ENCODE data around the gene PALM3. TPM values are rescaled to one million over a fixed set of nuclear protein-coding genes. Genes with fewer than 3 reads are reported as not detected.
A peak's percentile ranks its signal among the peaks of the same experiment; 100 is the strongest.
"Not testable (repeated sequence)": the region's sequence is repeated elsewhere in the genome, so short reads cannot be mapped to it uniquely, and the experiment has no call there.

The PALM3 gene
- total and polyA plus RNA-seq, 2 donors = 0.18 TPM; not detected in 1

DNA sequence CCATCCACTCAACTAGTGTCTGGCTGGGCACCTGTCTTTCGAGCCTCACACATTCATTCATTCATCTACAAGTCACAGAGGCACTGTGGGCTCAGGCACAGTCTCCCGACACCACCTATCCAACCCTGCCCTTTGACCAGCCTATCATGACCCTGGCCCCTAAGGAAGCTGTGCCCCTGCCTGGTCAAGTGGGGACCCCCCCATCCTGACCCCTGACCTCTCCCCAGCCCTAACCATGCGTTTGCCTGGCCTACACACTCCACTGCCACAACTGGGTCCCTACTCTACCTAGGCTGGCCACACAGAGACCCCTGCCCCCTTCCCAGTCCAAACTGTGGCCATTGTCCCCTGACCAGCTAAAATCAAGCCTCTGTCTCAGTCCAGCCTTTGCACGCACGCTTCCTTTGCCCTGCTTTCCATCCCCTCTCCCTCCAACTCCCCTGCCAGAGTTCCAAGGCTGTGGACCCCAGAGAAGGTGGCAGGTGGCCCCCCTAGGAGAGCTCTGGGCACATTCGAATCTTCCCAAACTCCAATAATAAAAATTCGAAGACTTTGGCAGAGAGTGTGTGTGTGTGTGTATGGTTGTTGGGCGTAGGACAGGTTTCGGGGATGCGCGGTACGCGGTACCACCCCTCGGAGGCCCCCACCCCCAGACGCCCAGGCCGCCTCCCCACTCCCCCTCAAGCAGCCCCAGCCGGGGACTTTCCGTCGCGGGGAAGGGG lies 30.7 kb downstream of the PALM3 start:
- 26% methylated on average over 20 of the region's 20 CpGs for WGBS
- no peak for DNase-seq (ENCODE audit: low read depth in 6 of 9, low spot score in 9 of 9)
- Histone ChIP-seq H3K4me1 (ENCODE audit: control insufficient read depth in 2 of 2, insufficient read depth in 2 of 2, low read length in 2 of 2) (peaks cover 0 to 16% of the 10 kb centered on the region in 2 donors), H3K27ac (ENCODE audit: low read depth in 1 of 2, low read length in 1 of 2) (peak overlapping the region; percentile 47 to 64), H3K4me3 (ENCODE audit: low read length in 2 of 2) (peak overlapping the region; percentile 68 to 85), H3K27me3 (ENCODE audit: control insufficient read depth in 2 of 2, insufficient read depth in 1 of 2, low read length in 1 of 2) (peaks cover 0 to 12% of the 10 kb centered on the region in 2 donors), H3K9me3 (ENCODE audit: control insufficient read depth in 2 of 2, insufficient read depth in 1 of 2, low read length in 1 of 2) (no peaks in the 10 kb centered on the region), H3K36me3 (ENCODE audit: control insufficient read depth in 2 of 2, insufficient read depth in 2 of 2, low read length in 1 of 2) (peaks cover 0 to 7% of the 10 kb centered on the region in 2 donors)

DNA sequence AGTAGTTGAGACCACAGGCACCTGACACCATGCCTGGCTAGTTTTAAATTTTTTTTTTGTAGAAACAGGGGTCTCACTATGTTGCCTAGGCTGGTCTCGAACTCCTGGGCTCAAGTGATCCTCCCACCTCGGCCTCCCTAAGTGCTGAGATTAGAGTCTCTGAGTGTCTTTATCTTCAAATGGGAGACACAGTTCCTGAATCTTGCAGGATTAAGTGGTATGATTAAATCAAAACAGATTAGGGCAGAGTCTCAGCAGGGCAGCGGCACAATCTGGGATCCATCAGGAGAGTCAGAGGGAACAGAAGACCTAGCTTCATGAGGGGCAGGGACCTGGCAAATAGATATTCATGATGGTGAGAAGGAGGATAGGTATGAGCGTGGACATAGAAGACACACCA lies 33.0 kb downstream of the PALM3 start:
- Histone ChIP-seq H3K27me3 (ENCODE audit: control insufficient read depth in 2 of 2, insufficient read depth in 1 of 2, low read length in 1 of 2) (peaks cover 0 to 12% of the 10 kb centered on the region in 2 donors), H3K4me1 (ENCODE audit: control insufficient read depth in 2 of 2, insufficient read depth in 2 of 2, low read length in 2 of 2) (peaks cover 0 to 16% of the 10 kb centered on the region in 2 donors), H3K27ac (ENCODE audit: low read depth in 1 of 2, low read length in 1 of 2) (no peak overlapping the region), H3K4me3 (ENCODE audit: low read length in 2 of 2) (no peak overlapping the region), H3K36me3 (ENCODE audit: control insufficient read depth in 2 of 2, insufficient read depth in 2 of 2, low read length in 1 of 2) (peaks cover 0 to under 1% of the 10 kb centered on the region in 2 donors), H3K9me3 (ENCODE audit: control insufficient read depth in 2 of 2, insufficient read depth in 1 of 2, low read length in 1 of 2) (no peaks in the 10 kb centered on the region)
- DNase-seq (ENCODE audit: low read depth in 6 of 9, low spot score in 9 of 9) = no peak
- WGBS = 94% methylated on average over 4 of the region's 4 CpGs

DNA sequence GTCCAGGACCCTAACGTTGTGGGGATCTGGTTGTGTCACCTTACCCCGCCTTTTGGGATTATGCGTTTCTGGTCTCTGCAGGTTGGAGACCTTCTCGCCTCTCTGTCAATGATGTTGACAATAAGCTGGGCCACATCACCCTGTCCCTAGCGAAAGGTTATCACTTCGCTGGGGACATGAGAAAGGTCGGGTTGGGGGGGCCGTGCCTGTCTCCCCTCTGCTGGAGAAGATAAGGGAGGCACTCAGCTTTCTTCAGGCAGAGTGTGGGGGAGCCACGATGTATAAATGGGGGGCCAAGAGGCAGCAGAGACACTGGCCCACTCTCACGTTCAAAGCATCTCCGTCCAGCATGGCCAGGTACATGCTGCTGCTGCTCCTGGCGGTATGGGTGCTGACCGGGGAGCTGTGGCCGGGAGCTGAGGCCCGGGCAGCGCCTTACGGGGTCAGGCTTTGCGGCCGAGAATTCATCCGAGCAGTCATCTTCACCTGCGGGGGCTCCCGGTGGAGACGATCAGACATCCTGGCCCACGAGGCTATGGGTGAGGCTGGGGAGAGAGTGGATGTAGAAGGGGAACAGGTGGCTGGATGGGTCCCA lies 33.9 kb downstream of the PALM3 start, which contains the start of gene RLN3:
TSS of gene RLN3 (plus strand) at position 293 of the 595 bp plus-strand sequence. CDS start at position 350, 57 bp downstream.
- DNase-seq (ENCODE audit: low read depth in 6 of 9, low spot score in 9 of 9) = no peak
- 90% methylated on average over 24 of the region's 24 CpGs for WGBS
- H3K27me3 ChIP-seq (ENCODE audit: control insufficient read depth in 2 of 2, insufficient read depth in 1 of 2, low read length in 1 of 2) = peaks cover 0 to 12% of the 10 kb centered on the region in 2 donors
- H3K4me3 ChIP-seq (ENCODE audit: low read length in 2 of 2) = no peak within 1 kb of the TSS
- H3K27ac ChIP-seq (ENCODE audit: low read depth in 1 of 2, low read length in 1 of 2) = no peak within 1 kb of the TSS
- no peaks in the 10 kb centered on the region for H3K9me3 ChIP-seq (ENCODE audit: control insufficient read depth in 2 of 2, insufficient read depth in 1 of 2, low read length in 1 of 2)
- H3K36me3 ChIP-seq (ENCODE audit: control insufficient read depth in 2 of 2, insufficient read depth in 2 of 2, low read length in 1 of 2) = no peaks in the 10 kb centered on the region
- peaks cover 0 to 19% of the 10 kb centered on the region in 2 donors for H3K4me1 ChIP-seq (ENCODE audit: control insufficient read depth in 2 of 2, insufficient read depth in 2 of 2, low read length in 2 of 2)

DNA sequence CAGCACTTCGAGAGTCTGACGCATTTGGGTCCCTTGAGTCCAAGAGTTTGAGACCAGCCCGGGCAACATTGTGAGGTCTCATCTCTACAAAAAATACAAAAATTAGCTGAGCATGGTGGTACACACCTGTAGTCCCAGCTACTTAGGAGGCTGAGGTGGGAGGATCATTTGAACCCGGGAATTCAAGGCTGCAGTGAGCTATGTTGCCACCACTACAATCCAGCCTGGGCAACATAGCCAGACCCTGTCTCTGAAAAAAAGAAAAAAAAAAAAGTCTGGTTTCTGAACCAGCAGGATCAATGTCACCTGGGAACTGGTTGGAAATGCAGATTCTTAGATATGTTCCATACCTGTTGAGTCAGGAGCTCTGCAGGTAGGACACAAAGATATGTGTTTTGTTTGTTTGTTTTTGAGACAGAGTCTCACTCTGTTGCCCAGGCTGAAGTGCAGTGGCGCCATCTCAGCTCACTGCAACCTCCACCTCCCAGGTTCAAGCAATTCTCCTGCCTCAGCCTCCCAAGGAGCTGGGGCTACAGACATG lies 35.2 kb downstream of the PALM3 start:
- not testable (repeated sequence) for DNase-seq (ENCODE audit: low read depth in 6 of 9, low spot score in 9 of 9); H3K4me3 ChIP-seq (ENCODE audit: low read length in 2 of 2); H3K36me3 ChIP-seq (ENCODE audit: control insufficient read depth in 2 of 2, insufficient read depth in 2 of 2, low read length in 1 of 2); H3K9me3 ChIP-seq (ENCODE audit: control insufficient read depth in 2 of 2, insufficient read depth in 1 of 2, low read length in 1 of 2); H3K27ac ChIP-seq (ENCODE audit: low read depth in 1 of 2, low read length in 1 of 2)
- peaks cover 0 to 11% of the 10 kb centered on the region in 2 donors for H3K4me1 ChIP-seq (ENCODE audit: control insufficient read depth in 2 of 2, insufficient read depth in 2 of 2, low read length in 2 of 2)
- H3K27me3 ChIP-seq (ENCODE audit: control insufficient read depth in 2 of 2, insufficient read depth in 1 of 2, low read length in 1 of 2) = peaks cover 0 to 12% of the 10 kb centered on the region in 2 donors
- 95% methylated on average over 5 of the region's 5 CpGs for WGBS

DNA sequence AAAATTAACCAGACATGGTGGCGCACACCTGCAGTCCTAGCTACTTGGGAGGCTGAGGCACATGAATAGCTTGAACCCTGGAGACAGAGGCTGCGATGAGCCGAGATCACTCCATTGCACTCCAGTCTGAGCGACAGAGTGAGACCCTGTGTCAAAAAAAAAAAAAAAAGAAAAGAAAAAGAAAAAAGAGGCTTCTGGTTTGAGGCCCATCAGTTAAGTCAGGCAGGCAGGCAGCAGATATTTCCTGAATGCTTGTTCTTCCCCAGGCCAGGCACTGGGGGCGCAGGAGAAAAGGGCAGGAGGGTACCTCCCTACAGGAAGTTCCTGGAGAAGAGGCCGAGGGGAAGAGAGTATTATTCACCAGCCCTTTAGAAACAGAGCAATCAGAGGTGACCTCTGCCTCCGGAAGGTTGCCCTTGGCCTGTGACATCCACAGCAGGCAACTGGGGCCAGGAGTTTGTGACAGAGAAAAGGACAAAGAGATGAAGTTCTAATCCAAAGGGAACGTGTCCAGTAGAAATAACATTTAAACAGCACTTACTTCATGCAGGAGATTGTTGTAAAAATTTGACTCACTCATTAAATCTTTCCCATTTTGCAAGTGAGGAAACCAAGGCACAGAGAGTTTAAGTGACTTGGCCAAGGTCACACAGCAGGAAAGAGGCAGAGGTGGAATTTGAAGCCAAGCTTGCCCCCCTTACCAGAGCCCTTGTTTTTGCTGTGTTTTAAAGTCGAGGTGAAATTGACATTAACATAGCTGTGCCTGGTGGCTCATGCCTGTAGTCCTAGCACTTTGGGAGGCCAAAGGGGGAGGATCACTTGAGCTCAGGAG lies 38.3 kb downstream of the PALM3 start:
- H3K36me3 ChIP-seq (ENCODE audit: control insufficient read depth in 2 of 2, insufficient read depth in 2 of 2, low read length in 1 of 2) = no peaks in the 10 kb centered on the region
- peaks cover 0 to 5% of the 10 kb centered on the region in 2 donors for H3K27me3 ChIP-seq (ENCODE audit: control insufficient read depth in 2 of 2, insufficient read depth in 1 of 2, low read length in 1 of 2)
- no peaks in the 10 kb centered on the region for H3K9me3 ChIP-seq (ENCODE audit: control insufficient read depth in 2 of 2, insufficient read depth in 1 of 2, low read length in 1 of 2)
- H3K4me1 ChIP-seq (ENCODE audit: control insufficient read depth in 2 of 2, insufficient read depth in 2 of 2, low read length in 2 of 2) = peaks cover 0 to 5% of the 10 kb centered on the region in 2 donors
- H3K27ac ChIP-seq (ENCODE audit: low read depth in 1 of 2, low read length in 1 of 2) = no peak overlapping the region
- H3K4me3 ChIP-seq (ENCODE audit: low read length in 2 of 2) = no peak overlapping the region
- DNase-seq (ENCODE audit: low read depth in 6 of 9, low spot score in 9 of 9) = peak in 1 of 9 donors; percentile 50
- 68% methylated on average over 9 of the region's 9 CpGs for WGBS

DNA sequence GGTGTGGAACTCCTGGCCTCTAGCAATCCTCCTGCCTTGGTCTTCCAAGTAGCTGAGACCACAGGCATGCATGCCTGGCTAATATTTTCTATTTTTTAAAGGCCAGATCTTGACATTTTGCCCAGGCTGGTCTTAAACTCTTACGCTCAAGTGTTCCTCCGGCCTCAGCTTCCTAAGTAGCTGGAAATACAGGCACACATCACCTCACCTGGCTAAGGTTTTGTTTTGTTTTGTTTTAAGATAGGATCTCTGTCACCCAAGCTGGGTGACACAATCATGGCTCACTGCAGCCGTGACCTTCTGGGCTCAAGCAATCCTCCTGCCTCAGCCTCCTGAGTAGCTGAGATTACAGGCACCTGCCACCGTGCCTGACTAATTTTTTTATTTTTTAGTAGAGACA lies 39.4 kb downstream of the PALM3 start:
- no peak overlapping the region for H3K4me3 ChIP-seq (ENCODE audit: low read length in 2 of 2)
- no peak overlapping the region for H3K27ac ChIP-seq (ENCODE audit: low read depth in 1 of 2, low read length in 1 of 2)
- no peaks in the 10 kb centered on the region for H3K36me3 ChIP-seq (ENCODE audit: control insufficient read depth in 2 of 2, insufficient read depth in 2 of 2, low read length in 1 of 2)
- no peaks in the 10 kb centered on the region for H3K27me3 ChIP-seq (ENCODE audit: control insufficient read depth in 2 of 2, insufficient read depth in 1 of 2, low read length in 1 of 2)
- no peak for DNase-seq (ENCODE audit: low read depth in 6 of 9, low spot score in 9 of 9)
- H3K4me1 ChIP-seq (ENCODE audit: control insufficient read depth in 2 of 2, insufficient read depth in 2 of 2, low read length in 2 of 2) = peaks cover 0 to 5% of the 10 kb centered on the region in 2 donors
- no peaks in the 10 kb centered on the region for H3K9me3 ChIP-seq (ENCODE audit: control insufficient read depth in 2 of 2, insufficient read depth in 1 of 2, low read length in 1 of 2)
- 95% methylated on average over 4 of the region's 4 CpGs for whole genome bisulfite sequencing

DNA sequence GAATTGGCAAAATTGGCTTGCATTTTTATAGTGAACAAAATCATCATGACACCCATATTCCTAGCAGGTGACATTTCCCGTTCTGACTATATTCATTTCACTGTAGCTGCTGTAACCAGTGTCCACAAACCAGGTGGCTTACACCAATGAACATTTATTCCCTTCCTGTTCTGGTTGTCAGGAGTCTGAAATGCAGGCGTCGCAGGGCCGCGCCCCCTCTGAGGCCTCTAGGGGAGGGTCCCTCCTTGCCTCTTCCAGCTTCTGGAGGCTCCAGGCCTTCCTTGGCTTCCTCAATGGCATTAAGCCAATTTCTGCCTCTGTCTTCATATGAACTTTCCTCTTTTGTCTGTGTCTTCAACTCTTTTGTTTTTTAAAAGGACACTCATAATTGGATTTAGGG lies 40.4 kb downstream of the PALM3 start:
- Histone ChIP-seq H3K4me1 (ENCODE audit: control insufficient read depth in 2 of 2, insufficient read depth in 2 of 2, low read length in 2 of 2) (peaks cover 0 to 5% of the 10 kb centered on the region in 2 donors), H3K36me3 (ENCODE audit: control insufficient read depth in 2 of 2, insufficient read depth in 2 of 2, low read length in 1 of 2) (no peaks in the 10 kb centered on the region), H3K27ac (ENCODE audit: low read depth in 1 of 2, low read length in 1 of 2) (no peak overlapping the region), H3K27me3 (ENCODE audit: control insufficient read depth in 2 of 2, insufficient read depth in 1 of 2, low read length in 1 of 2) (no peaks in the 10 kb centered on the region), H3K9me3 (ENCODE audit: control insufficient read depth in 2 of 2, insufficient read depth in 1 of 2, low read length in 1 of 2) (no peaks in the 10 kb centered on the region), H3K4me3 (ENCODE audit: low read length in 2 of 2) (no peak overlapping the region)
- DNase-seq (ENCODE audit: low read depth in 6 of 9, low spot score in 9 of 9) = peak in 1 of 9 donors; percentile 38
- 58% methylated on average over 5 of the region's 5 CpGs for WGBS

DNA sequence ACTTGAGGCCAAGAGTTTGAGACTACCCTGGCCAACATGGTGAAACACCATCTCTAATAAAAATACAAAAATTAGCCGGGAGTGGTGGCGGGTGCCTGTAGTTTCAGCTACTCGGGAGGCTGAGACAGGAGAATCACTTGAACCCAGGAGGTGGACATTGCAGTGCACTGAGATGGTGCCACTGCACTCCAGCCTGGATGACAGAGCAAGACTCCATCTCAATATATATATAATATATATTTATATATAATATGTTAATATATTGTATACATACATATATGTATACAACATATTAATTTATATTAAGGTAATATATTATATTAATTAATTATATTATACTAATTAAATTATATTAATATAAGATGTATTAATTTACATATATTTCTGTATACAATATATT lies 42.1 kb downstream of the PALM3 start:
- H3K9me3 ChIP-seq (ENCODE audit: control insufficient read depth in 2 of 2, insufficient read depth in 1 of 2, low read length in 1 of 2); H3K27ac ChIP-seq (ENCODE audit: low read depth in 1 of 2, low read length in 1 of 2); H3K4me1 ChIP-seq (ENCODE audit: control insufficient read depth in 2 of 2, insufficient read depth in 2 of 2, low read length in 2 of 2); H3K27me3 ChIP-seq (ENCODE audit: control insufficient read depth in 2 of 2, insufficient read depth in 1 of 2, low read length in 1 of 2); H3K36me3 ChIP-seq (ENCODE audit: control insufficient read depth in 2 of 2, insufficient read depth in 2 of 2, low read length in 1 of 2); DNase-seq (ENCODE audit: low read depth in 6 of 9, low spot score in 9 of 9); H3K4me3 ChIP-seq (ENCODE audit: low read length in 2 of 2): not testable (repeated sequence)
- 99% methylated on average over 3 of the region's 3 CpGs for WGBS

All from thymus (tissue), 11 donors.